ENCODE data around the gene C11orf98.

- no peak for TF ChIP-seq CTCF (IDR thresholded peaks at IDR 0.05)
- TF ChIP-seq EP300 (IDR thresholded peaks at IDR 0.05; ENCODE audit: low read depth), result no peak
Observed at GRCh38 chr11:62622476-62623089, 42.4 kb downstream of the C11orf98 start.

Measured in transverse colon (tissue), 3 donors.